Stimulated activated CD4-positive, alpha-beta T cell treated with anti-CD3 and anti-CD28 coated beads, Interleukin-4, amount 100 ng/mL, for 24 hours (primary cell): ENCODE results near the gene HCN4.
"Not testable (repeated sequence)": the region's sequence is repeated elsewhere in the genome, so short reads cannot be mapped to it uniquely, and the experiment has no call there.

ENCODE experiments used
- DNase-seq: peaks from one replicate; pipeline ENCODE4 v3.0.0-alpha.2; 2020

HCN4 gene

DNA sequence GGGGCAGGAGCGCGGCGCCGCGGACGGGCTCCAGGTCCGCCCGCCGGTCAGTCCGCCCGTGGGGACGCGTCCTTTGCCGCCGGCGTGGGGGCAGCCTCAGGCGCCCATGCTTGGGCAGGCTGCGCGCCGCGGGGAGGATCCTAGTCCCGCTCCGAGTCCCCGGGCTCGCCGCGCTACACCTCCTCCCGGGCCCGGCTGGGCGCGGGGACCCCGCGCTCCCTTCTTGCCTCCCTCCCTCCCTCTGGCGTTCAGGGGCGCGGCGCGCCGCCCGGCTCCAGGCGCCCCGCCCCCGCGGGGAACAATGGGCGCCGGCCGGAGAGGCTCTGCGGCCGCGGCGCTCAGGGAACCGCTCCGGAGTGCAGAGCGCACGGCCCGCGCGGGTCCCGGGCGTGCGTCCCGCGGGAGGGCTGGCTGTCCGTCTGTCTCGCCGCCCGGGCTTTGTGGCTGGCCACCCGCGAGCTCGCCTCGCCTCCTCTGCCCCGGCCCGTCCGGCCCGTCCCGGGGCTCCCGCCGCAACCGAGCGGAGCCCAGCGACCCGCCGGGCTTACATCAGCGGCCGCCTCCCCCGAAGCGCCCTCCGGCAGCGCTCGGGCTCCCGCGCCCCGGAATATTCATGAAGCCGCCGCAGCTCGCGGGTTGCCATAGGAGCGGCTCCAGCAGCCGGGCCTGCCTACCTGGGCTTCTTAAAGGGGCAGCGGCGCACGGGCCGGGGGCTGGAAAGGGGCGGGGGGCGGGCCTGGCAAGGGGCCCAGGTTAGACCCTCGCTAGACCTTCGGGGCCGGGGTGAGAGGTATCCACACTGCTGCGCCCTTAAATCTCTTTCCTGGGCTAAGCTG, at the start of gene HCN4:
HCN4 (minus strand) TSS at position 658 of the 836 bp plus-strand sequence. CDS start 688 bp downstream, outside the sequence.
- DNase-seq = no peak

DNA sequence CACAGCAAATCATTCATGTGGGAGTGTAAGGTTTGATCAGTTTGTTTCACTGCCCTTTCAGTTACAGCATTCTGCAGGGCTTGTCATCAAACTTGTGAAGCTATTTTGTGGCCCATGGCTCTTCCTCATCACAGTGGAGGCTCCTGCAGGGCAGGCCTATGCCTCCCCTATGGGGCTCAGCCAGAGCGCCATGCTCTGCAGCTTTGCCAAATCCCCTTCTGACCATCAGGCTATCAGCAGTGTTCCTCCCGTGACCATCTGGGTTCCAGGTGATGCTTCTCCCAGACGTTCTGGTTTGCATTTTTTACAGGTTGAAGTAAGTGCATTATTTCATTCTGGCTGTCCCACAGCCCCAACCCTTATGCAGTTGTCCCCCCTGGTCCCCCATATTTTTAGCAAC, 46.1 kb upstream of the HCN4 start:
- no peak for DNase-seq

DNA sequence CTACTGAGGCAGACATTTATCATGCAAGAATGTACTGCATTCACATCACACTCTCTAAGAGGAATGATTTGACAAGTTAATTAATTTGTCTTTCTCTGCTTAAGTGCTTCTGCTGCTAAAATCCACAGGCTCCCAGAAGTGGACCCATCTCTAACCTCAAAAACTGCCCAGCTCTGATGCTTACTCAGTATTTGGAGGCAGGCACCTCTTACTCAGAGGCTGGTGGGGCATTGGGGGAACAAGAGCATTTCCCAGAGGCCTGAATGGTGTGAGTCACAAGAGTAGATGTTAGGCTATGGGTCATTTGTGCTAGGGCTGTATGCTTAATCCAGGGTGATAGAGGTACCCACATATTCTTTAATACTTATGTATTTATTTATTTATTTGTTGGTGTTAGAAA, 34.4 kb upstream of the HCN4 start:
- DNase-seq = no peak

DNA sequence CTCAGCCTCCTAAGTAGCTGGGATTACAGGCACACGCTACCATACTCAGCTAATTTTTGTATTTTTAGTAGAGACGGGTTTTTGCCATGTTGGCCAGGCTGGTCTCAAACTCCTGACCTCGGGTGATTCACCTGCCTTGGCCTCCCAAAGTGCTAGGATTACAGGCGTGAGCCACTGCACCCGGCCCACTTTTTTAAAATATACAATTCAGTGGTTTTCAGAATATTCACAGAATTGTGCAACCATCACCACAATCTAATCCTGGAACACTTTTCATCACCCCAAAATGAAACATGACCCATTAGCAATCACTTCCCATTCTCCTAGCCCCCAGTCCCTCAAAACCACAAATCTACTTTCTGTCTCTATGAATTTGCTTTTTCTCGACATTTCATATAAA, 31.5 kb upstream of the HCN4 start:
- DNase-seq = not testable (repeated sequence)

DNA sequence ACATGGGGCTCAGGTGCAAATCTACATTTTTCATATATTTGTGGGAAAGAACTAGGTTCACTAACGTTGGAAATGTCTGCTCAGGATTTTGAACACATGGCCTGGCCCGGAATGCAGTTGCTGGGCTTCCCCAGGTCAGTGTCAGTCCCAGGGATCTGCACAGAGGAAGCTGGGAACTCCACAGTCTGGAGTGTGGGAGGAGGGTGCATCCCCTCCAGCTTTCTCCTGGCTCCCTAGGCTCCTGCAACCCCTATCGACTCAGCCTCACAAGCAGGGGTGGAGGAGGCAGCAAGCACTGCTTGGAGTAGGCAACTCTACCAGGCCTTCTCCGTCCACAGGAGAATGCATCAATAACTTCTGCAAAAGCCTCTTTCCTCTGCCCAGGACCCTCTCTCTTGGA, 30.1 kb upstream of the HCN4 start:
- no peak for DNase-seq

DNA sequence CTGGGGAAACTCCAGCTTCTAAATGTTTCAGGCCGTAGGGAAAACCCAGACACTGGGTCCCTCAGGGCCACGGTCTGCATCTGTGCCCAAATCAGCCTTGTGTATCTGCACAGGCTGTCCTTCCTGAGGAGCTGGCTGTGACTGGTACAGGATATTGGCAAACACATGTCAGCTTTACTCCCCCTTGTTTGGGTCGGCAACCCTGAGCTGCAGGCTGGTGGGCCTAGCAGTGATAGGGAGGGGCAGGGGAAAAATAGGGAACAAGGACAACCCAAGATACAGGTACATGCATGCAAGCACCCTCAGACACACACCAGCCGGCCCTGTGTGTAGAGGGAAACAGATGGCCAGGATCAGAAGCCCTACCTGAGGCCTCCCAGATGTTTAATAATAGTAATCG, 28.7 kb upstream of the HCN4 start:
- no peak for DNase-seq

DNA sequence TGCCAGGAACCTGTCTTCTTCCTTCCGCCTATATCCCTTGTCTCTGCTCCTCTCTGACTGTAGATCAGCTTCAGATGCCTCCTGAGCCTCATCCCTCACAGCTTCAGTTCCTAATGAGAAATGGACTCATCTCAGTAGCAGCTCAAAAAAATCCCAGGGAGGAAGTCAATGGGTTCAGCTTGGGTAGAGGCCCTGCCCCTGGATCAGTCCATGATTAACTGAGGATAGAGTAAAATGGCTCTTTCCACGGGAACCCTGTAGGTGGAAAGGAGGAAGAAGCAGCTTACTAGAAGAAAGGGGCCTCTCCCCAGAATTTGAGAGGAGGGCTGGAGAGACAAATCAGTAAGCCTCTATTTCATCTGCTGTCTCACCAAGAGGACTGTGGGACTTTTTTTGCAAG, 26.9 kb upstream of the HCN4 start:
- no peak for DNase-seq

DNA sequence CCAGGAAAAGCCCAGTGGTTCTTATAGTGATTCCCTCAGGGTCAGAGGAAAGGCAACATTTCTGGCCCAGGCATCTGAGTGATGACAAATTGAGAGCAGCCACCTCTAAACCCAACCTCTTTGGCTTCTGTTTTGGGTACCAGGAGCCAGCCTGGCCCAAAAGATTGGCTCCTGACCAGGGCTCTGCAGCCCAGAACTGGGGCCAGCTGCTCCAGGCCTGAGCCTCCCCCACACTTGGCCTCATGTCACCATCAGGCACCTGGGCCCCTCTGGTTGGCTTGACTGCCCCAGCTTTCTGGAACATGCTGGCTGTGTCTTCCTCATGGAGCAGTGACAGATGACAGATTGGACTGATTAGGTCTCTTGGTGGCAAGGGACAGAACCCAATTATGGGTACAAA, 26.0 kb upstream of the HCN4 start:
- DNase-seq = no peak

DNA sequence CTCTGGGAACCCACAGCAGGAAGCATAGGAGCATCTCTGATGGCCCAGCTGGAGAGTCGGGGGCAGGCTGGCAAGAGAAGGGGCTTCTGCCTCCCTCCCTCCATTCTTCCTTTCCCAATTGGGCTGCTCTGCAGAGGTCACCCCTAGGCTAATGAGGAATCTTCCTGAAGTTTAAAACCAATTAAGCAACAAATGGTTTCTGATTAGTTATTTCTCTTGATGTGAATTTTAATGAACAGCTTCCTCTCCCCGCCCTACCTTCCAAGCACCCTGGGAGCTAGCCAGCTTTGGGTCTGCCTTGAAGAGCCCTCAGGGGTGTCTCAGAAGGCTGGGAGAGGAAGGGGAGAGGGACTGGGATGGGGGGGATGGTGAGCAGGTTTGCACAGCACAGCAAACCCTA, 24.6 kb upstream of the HCN4 start:
- DNase-seq = no peak

DNA sequence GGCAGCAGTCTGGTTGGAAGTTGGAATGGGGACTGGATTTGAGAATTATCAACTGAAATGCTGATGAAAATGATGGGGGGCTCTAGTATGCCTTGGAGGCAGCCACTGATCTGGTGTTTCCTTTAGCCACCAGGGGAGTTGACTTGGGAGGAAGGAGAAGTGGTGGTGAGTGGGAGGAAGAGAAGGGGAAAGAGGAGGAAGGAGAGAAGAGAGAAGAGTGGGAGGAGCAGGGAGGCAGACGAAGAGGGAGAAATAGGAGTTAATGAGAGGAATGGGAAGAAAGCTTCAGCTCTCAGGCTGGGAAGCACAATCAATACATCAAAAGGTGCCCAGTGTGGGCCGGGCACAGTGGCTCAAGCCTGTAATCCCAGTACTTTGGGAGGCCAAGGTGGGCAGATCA, 23.3 kb upstream of the HCN4 start:
- DNase-seq = no peak

DNA sequence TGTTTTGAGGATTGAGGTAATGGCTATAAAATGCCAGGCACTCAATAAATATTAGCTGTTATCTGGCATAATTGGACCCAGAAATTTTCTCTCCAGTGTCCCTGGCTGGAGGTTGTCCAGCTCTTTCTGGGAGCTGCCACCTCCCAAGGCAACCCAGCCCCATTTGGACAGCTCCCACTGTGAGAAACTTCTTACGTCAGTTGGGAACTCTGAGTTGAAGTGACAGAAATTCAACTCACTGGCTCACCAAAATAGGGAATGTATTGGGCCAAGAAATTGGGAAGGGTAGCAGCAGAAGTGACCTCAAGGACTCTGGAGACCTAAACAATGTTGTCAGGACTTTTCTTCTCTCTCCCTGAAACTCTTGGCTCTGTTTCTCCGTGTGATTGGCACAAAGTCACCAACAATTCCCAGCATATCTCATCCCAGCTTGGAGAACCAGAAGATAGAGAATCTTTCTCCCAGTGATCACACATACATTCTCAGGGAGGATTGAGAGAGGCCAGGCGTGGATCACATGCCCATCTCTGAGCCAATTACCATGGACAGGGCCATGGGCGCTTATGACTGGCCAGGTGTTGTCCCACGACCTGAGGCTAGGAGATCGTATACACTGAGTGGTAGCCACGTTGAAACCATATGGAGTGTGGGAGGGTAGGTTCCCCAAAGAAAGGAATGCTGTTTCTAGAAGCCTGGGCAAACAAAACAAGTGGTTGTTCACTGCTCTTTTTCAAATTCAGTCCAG, 22.5 kb upstream of the HCN4 start:
- DNase-seq = no peak

DNA sequence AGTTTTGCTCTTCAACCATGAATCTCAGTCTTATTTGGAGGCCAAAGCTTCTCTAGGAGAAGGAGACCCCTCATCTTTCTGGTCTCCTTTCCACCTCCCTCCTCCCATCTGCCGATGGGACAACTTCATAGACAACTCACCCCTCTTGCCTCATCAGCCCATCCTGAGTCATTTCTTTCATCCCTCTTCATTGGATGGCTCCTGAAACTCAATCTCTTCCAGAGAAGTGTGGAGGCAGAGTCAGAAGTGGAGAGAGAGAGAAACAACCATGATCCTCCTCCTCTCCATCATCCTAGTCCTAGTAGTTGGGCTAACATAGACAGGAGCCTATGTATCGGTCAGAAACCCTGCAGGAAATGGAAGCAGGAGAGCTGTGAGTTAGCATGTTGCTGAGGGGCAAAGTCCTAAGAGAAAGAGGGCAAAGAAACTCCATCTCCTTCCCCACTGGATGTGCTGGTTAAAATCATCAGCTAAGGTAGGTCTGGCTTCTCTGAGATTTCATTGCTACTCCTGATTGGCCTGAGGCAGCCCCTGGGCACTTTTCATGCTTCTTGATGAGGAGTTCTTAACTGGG, 21.3 kb upstream of the HCN4 start:
- no peak for DNase-seq

DNA sequence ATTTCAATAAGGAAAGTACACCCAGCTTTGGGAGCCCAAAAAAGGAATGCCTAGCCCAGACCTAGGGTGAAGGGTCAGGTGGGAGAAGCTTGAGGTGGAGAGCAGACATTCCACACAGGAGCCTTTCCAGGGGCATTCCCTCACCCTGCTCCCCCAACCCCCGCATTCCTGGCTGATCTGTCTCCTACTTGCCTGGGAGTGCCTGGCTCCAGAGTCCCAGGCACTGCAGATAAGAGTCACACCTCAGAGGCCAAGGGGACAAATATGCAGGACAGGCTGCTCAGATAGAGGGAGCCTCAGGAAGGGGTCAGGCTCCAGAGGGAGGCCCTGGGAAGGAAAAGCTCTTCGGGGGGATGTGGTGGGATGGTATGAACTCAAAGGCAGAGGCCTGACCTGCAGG, 20.8 kb upstream of the HCN4 start:
- no peak for DNase-seq

DNA sequence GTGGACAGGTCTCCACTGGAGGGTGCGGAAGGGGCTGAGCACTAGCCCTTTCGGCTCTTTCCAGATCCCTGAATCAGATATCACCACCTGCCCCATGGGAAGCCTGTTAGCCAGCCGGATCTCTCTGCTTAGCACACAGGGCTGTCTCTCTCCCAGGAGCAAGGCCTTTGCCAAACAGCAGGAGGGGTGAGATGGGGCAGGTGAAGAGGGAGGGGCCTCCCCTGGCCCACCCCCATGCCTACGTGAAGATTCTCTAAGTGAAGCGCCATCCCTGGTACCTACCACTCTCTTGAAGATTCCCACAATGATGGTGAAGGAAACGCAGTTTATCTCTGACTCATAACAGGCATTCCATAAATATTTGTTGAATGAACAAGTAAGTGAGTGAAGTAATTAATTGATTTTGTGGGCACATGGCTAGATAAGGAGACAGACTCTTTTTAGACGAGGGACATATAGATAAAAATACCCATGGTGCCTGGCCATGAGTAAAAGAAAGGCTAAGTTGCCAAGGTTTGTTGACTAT, 19.6 kb upstream of the HCN4 start:
- DNase-seq = no peak

DNA sequence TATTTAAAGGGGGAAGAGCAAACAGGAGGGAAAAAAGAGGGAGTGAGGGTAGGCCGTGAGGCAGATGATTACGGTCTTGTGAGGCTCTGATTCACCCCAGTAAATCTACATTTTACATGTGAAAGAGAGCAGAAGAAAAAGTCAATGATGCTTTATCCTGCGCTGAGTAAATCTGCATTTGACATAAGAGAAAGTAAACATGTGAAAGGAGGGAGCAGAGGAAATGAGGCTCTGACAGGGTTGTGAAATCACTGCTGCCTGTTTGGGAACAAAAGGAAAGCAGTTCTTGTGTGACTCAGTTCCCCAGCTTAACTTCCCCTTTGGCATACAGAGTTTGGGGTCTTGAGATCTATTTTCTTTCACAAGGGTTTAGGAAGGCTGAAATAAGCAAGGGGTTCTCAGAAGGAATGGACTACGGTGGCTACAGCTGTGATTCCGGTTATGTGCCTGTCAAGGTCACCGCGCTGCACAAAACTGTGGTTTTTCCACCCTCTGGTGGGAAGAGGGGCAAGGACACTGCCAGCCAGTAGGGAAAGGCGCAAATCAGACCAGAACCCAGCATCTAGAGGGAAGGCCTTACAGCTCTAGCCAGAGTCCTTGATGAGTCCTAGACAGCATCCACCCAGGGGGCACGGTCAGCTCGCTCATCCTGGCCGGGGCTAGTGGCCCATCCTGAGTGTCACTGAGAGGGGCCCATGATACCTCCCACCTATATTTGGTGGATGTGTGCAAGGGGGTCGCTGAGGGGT, 18.9 kb upstream of the HCN4 start:
- DNase-seq = no peak

DNA sequence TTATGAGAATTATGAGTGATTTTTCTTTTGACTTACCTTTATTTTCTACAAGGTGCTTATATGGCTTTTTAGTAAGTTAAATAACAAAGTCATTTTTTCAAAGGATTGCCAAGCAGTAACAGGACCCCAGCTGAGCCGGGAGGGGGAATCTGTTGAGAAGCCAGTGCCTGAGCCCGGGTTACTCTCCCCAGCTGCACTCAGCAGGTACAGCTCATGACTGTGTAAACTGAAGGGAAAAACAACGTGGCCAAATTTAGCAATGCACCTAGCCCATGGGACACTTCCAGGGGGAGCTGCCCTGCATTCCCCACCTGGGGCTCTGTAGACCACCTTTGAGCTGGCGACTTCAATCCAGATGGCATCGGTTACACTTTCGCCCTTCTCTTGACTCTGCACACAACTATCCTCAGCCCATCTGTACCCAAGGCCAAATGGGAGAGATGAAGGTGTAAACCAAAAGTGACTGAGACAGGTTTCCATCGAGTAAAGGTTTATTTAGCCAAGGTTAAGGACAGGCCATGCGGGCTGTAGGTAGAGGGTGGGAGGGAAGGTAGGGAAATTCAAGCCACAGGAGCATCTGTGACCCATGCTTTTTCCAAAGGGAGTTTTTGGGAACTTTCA, 18.2 kb upstream of the HCN4 start:
- DNase-seq = no peak

DNA sequence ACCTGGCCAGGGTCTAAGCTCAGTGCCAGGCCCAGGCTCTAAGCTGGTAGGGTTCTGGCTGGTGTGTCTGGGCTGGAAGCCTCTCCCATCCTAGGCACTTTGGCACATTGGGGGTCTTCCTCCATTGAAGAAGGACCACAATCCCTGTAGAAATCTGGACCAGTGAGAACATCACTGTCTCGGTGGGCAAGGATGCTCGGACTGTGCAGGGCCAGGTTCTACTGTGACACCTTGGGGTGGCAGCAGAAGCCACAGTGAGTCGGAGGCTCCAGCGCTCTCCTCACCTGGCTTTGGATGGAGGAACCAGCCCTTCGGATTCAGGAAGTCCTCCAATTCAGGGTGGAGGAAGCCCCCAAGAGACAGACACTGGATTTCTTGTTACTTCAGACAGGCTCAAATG, 17.5 kb upstream of the HCN4 start:
- DNase-seq = no peak

DNA sequence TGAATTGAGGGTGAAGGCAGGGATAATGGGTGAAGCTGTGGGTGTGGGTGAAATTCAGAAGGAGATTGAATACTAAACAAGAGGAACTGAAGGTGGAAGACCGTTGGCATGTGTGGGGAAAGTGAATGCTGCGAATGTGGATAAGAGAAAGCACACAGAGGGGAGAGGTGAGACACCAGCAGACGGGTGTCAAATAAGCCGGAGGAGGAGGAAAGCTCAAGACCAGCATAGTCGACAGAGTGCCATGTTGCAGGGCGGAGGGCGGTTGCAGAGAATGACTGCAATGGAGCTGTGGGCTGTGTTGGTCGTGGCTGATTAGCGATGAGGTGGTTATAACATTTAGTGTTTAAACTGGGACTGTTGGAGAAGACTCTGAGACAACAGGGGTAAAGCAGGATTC, 16.4 kb upstream of the HCN4 start:
- DNase-seq = no peak

DNA sequence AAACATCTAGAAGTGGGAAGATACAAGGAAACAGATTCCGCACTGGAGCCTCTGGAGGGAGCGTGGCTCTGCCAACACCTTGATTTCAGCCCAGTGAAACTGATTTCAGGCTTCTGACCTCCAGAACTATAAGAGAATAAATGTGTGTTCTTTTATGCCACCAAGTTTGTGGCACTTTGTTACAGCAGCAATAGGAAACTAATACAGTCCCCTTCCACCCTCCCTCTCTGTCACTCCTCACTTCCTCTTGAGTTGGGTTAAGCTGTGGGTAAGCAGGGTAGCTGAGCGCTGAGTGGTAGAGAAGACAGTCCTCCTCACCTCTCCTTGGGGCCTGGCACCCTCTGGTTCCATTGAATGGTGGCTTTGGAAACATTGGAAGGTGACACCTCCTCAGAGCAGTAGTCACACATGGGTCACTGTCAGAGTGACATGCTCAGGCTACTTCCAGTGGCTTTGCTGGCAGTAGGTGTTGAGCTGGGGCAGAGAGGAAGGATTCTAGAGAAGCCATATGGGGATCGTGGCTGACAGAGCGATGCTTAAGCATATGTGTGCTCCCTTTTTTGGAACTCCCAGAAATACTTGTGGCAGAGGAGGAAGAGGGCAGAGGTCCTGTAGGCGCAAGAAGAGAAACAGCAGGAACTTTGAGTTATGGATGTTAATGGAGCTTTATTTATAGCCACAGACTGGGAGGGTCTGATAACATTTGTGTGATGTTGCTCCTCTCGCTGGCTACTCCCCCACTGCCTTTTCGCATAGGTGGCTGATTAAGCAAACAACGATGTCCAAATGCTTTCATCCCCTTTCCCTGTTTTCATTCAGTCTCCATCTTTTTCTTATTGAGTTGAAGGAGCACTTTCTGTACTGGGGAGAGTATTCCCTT, 14.8 kb upstream of the HCN4 start:
- DNase-seq = no peak

DNA sequence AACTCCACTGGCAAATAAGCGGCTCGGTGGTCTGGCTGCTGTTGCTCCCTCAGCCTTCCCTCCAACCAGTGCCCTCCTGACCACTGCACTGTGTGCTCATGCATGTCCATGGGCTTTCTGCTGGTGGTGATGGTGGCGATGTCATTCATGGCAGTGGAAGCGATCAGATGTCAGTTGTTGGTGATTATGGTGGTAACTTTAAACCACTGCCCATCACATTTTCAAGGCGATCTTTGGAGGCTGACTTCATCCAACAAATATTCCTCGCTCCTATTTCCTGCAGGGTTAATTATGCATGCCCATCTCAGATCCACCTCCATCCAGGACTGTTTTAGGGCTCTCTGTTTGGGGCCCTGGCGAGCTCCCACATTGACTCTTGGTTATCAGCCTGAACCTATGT, 13.4 kb upstream of the HCN4 start:
- DNase-seq = no peak

DNA sequence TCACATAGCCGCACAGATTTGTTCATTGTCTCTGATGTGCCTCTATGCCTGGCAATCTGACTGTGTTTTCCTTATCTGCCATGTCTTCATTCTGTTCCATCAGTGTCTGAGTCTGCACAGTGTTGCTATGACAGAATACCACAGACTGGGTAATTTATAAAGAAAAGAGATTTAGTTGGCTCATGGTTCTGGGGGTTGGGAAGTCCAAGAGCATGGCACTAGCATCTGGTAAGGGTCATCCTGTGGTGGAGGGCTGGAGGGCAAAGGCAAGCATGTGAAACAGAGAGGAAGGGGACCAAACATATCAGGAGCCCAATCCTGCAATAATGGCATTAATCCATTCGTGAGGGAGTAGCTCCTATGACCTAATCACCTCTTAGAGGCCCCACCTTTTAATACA, 11.9 kb upstream of the HCN4 start:
- no peak for DNase-seq

DNA sequence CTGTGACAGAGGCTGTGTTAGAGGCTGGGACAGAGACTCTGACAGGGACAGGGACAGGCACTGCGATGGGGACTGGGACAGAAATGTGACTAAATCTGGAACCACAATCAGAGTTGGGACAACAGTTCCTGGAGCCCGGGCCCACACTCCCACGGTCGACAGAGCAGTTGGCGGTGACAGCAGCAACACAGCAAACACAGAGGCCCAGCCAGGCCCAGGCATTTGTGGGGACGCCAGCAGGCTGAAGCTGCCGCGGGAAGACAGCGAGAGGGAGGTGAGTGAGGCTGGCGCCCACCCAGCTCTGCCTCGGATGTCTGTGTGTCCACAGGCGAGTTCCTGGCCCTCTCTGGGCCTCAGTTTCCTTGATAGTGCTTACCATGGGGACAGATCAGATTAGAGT, 9.3 kb upstream of the HCN4 start:
- DNase-seq = no peak
